ENCODE measurements around the gene NCKAP5.

Gene NCKAP5

DNA sequence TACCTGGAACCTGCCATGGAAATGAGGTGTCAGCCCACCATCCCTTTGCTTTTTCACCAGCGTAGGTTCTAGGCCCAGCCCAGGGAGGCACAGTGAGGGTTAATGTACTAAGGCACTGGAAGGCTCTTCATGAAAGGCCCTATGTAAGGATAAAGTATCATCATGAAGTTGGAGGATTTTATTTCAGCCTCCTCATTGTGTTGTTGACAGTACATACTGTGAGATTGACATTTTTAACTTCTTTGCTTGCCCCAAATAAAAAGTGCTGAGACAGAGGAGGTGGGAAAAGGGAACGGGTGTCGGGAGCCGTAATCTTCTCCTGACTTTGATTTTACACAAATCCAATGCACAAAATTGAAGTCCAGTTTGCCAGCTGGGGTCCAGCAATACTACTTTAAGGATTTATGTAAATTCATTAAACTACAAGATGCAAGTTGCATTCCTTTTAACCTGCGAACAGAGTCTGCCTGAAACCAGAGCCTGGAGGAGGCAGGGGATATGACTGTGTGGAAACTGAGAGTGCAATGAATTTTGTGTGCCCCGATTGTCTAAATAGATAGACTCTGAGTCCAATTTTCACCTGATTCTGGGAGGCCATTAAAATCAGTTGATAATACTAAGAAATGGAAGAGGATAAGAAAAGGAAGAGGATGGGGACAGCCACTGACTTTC, 5.4 kb upstream of the NCKAP5 start:
- no peak for DNase-seq

DNA sequence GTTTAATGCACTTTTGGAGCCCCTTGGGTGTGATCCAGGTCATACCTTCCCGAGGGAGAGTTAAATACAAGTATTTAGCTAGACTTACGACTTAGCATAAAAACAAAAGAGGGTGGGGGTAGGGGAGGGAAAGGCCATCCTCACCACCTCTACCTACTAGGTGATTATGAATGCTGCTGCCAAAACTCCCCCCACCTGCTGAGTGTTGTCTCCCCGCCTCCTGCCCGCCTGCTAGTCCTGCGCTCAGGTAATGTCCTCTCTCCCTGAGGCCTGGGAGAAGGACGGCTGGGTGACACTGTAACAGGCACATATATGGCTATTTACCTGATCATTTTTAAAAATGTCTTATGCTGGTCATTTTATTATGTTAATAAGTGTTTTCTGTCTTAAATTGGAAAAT, 3.0 kb upstream of the NCKAP5 start:
- DNase-seq = no peak

DNA sequence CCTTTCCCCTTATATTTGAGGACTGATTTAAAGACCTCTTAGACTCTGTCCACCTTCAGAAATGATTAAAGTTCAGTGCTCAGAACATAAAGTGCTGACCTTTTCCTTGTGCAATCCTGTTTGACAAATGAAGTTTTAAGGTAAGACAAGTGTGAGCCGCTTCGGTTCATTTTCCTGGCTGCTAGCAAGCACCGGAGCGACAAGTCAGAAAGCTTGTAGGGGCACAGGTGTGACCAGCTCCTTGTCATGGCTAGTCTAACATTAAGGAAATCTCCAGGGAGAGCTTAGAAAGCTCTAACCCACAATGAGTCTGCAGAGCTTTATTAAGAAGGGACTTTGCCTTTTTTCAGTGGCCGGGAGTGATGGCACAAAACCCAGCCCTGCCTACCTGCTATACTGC, 2.3 kb upstream of the NCKAP5 start:
- no peak for DNase-seq

DNA sequence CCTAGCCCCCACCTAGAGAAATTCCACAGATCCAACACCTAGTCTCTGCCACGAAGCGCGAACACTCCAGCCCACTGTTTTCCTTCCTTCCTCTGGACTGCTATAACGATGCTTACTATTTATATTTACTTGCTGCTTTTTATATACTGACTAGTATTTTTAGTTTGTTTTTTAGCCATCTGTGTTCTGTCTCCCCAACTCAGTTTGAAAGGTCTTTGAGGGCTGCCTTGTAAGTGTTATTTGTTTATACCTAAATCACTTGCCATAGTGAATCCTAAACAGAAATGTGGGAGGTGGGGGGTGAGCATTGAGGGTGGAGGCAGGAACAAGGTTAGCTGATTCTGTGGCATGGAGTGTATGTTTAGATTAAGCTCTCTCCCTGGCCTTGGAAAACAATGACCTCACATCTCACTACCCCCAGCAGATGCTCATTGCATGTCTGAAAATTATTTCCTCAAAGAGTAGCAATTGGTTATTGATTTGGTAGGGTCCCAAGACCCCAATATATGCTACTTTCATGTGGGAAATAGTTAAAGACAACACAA, 1.1 kb upstream of the NCKAP5 start:
- no peak for DNase-seq

DNA sequence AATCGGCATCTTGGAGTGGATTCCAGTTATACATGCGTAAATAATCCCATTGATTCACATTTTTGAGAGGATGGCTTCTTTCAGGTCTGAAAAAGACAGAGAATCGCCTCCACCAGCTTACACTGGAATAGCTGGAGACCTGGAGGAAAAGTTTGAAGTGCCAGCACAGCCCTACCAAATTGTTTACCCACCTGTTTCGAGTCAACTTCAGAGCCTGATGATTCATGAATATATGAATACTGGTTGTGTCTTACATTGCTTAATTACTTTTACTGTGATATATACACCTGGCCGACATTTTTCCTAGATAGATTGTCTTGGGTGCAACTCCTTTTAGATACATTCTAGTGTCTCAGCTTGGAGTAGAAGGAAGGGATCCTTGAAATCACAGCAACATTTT, 335 bp upstream of the NCKAP5 start:
- DNase-seq = no peak

DNA sequence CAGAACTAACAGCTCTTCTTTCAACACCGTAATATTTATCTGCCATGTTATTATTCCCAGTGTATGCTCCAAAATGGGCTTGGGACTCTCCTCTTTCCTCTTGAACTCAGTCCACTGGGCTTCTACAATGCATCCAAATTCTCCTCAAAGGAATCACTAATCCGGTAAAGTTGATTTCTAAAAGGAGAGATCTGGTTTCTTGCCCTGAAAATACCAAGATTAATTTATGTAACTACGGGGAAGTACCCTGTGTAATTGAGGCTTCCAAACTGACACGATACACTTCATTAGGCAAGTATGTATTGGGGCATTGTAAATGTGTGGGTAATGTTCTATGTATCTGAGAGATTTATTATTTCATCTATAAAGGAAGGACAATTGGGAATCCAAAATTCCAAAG, 5.7 kb downstream of the NCKAP5 start:
- no peak for DNase-seq

DNA sequence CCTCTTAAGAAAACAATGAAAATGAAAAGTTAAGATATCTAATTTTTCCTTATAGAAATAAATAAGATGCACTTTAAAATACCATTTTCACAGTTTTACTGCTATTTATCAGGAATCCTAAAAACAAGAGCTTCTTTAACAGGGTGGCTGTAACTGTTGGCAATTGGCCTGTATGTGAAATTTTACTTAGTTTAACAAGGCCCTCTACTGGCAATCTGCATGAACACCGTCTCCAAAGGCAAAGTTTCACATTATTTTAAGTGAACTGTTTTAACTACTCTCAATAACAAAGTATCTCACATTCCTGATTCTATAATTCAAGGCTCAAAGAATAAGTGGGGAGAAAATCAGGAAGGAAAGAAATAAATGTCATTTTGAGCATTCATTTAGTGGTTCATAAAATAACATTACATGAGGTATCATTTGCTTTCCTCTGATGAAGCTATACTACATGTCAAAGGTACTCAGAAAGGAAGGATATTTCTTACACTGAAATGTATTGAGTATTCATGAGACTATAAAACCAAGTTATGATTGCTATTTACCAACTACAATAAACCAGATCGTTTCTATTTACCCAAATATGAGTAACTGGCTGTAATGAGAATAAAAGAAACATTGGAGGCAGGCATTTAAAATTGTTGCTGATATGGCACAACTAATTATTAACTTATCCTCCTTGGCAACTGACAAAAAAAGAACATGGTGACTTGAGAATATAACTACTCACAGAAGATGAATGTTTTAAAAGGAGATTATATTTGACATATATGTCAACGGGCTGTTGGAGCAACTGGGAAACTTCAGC, 7.0 kb downstream of the NCKAP5 start:
- DNase-seq = peak; percentile 20

DNA sequence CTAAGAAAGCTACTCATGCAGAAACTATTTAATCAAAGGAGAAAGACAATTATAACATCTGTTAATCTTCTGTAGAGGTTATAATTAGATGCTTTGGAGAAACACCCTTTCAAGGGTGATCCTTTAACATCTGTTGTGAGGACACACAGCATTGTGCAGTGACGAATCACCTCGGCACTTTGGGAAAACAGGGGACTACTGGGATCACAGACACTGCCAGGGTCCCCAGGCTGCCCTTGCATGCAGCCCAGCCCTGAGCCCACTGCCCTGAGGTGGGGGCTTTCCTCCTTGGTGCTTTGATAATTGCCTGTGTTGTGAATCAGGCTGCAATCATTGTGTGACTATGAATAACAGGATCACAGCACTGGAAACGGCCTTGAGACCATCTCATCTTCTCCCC, 10.6 kb downstream of the NCKAP5 start:
- DNase-seq = no peak

DNA sequence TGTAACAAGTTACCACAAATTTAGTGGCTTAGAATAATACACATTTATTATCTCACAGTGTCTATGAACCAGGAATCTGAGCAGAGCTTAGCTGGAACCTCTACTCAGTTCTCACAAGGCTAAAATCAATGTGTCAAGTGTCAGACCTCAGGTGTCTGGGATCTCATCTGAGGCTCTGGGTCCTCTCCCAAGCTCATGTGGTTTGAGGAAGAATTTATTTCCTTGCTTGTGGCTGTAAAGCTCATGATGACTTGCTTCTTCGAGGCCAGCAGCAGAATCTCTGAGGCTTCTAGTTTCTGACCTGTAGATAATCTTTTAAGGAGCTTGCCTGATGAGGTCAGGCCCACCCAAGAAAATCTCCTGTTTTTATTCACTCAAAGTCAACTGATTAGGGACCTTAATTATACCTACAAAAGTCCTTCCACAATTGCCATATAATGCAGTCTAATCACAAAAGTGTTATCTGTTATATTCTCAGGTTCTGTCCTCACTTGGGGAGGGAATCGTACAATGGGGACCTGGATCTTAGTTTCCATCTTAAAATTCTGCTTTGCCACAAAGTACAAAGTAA, 14.3 kb downstream of the NCKAP5 start:
- no peak for DNase-seq

DNA sequence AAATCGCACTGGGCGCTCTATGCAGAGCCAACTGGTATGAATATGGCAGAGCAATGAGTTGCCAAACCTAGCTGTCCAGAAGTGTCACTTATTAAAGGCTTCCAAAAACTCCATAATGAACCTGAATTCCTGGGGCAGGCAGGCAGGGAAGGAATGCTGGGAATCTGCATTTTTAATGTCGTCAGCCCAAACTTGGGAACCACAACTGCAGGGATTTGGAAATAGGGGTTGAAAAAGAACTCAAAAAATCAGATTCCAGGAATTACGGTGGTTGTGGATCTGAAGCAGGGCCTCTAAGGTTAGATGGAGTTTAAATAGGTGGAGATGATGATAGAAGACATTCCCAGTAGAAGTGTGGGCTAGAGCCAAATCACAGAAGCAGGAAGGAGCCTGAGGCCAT, 15.0 kb downstream of the NCKAP5 start:
- DNase-seq = no peak

DNA sequence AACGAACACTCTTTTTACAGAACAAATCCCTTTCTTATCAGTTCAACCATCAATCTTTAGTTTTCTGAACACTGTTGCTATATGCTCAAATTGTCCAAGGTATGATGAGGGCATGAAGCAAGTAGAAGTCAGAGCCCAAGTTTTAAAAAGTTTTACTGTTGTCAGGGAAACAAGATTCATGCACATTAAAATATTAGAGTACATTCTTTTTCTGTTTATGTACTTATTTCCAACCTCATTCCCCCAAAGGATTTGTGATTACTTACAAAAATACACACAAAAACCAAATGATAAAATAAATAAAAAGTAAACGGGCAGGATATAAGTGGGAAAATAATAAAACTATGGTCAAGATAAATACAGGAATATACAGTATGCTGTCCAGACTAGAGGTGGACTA, 15.4 kb downstream of the NCKAP5 start:
- no peak for DNase-seq

DNA sequence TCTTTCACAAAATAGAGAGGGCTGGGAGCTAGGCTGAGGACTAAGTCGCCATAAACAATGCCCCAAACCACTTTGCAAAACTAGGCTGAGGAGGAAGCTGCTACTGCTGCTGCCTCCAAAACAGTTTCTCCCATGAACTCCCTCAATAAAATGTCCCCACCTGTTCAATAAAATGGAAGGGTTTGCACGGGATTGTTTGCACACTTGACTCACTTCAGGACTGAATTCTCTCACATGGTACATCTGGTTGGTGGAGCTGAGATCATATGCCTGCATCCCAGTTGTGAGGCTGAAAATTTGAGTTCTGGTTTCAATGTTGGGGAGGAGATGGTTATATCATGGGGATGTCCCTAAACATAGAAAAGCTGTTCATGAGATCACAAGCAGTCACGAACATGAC, 26.5 kb downstream of the NCKAP5 start:
- DNase-seq = no peak

DNA sequence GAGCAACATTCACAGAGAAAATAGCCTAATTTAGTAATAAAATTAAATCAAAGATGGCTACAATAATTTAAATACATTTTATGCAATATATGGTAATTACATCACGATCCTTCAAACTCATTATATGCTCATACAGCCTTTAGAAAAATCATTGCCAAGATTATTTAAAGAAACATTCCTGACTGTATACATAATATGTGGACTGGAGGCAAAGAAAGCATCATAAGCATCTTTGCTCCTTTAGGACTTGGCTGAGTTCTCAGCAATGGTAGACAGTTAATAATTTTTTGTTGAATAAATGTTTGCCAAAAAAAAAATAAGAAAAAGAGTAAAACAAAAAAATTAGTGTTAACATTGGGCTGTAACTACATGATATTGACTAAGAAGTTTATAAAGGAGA, 26.9 kb downstream of the NCKAP5 start:
- DNase-seq = no peak

DNA sequence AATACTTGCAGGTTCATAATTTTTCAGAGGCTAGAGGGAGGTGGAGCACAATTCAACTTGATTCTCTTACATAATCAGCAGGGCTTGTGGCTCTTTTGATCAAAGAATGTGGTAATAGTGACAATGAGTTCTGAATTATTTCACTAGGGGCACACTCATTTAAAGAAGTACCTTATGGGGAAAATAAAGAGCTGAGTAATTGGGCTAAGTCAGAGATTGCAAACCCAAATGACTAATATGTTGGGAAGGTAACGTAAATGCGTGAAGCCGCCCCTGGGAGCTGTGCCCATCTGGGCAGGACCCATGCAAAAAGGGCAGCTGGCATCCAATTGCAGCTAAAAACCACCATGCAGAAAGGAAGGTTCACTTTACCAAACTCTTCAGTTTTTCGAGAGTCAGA, 35.3 kb downstream of the NCKAP5 start:
- no peak for DNase-seq

DNA sequence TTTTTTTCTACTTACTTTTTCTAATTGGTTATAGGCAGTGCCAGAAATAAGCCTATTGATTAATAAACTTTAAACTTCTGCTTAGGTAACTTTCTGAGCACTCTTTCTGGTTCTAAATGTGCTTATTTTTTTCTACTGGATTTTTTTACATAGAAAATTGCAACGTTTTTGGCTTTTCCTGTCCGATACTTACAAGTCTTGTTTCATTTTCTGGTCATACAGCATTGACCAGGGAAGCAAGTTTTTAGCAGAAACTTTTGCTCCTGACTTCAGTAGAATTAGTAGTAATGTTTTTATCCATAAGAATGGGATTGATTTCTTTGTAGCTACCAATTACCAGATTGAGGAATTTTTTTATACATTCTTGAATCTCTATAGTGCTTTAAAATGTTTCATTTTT, 36.9 kb downstream of the NCKAP5 start:
- DNase-seq = no peak

DNA sequence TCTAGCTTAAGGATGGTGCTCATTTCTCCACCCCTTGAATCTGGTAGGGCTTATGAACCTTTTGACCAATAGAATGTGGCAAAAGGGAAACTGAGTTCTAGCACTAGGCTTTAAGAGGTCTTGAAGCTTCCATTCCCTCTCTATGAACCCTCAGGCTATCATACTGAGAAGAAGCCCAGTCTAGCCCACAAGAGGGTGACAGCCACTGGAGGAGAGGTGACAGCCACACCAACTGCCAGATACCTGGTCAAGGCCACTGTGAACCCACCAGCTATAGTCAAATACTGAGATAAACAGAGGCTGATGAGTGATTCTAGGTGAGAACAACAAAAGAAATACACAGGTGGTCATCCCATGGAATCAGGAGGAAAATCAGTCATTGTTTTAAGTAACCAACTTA, 37.6 kb downstream of the NCKAP5 start:
- no peak for DNase-seq

DNA sequence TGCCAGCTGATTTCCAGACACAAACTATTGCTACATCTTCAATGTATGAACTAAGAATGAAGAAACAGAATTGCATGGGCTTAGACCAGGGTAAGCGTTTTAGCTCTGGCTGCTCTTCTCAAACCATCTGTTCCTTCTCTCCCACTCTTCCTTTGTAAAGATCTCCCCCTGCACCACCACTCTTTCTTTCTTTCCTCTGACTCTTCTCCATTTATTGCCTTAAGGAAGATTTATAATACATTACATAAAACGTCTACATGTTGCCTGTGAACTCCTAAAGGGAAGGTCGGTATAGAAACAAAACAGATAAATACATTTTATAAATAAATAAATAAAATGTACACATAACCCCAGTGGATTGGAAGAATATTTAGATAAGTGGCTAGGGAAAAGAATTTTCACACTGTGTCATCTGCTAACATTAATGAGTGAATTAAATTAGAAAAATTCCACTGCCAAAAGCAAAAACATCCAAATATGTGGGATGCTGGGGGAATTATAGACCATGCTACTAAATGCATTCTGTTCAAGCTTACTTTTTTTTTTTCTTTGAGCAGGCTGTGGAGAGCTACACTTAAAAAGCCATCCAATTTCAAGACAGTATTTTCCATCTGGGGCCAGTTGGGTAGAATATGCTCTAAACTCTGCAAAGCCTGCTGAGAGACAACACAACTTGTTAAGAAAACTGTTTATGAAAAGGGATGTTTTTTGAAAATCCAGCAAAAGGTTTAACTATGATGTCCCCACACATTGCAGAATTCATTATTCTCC, 41.5 kb downstream of the NCKAP5 start:
- DNase-seq = no peak

DNA sequence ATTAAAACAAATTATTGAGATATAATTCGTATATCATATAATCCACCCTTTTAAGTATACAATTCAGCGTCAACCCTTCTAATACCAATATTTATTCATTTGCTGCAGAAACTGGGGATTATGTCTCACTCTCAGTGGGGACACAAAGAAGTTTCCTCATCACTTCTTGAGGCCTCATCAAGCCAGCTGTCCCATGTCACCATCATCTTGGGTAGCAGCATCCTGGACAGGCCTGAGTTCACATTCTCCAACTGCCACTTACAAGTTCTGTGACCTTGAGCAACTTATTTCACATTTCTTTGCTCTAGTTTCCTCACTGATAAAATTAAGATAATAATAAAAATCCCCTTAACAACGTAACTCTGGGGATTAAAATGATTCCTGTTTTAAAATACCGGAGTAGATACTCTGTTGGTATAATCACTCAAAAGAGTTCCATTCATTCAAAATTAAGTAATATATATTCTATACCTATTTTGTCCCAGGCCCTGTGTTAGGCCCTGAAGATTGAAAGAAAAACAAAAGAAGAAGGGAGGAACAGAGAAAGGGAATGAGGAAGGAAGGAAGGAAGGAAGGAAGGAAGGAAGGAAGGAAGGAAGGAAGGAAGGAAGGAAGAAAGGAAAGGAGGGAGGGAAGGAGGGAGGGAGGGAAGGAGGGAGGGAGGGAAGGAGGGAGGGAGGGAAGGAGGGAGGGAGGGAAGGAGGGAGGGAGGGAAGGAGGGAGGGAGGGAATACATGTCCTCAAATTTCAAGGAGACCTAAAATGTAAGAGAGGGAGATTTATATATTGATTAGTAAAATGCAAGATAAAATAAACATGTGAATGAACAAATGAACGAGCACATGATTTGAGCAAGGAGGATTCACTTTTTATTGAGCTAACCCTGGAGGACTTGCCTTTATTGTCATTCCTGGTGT, 42.4 kb downstream of the NCKAP5 start:
- DNase-seq = no peak

DNA sequence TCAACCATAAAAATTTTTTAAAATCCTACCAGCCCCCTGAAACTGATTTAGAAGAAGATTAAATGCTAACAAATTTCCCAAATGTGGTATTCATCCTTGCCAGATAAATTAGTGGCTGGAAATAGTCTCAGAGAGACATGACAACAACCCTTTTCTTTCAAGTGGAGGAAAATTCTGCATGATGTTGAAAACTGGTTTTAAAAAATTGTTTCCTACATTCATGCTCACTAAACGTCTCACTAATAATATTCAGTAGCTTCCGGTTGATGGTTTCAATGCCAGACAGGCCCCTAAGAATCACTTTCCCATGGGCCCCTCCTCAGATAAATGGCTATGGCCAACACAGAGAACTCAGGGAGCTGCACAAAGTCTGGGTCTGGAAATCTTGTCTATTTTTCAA, 43.2 kb downstream of the NCKAP5 start:
- no peak for DNase-seq

DNA sequence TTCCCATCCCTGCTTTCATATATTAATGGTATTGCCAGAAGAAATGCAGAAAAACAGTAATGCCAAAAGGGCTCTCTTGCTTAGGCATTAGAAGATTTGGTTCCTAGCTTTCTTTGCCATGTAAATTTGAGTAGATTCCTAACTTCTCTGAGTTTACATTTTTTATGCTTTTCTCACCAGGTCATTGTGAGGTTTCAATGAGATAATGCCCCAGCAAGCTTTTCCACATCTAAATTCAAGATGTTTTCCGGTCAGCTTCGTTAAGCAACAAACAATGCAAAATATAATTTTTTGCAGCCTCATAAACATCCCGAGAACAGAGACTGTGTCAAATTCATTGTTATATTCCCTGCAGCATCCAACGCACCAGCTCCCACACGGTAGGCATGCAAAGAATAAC, 44.9 kb downstream of the NCKAP5 start:
- no peak for DNase-seq

DNA sequence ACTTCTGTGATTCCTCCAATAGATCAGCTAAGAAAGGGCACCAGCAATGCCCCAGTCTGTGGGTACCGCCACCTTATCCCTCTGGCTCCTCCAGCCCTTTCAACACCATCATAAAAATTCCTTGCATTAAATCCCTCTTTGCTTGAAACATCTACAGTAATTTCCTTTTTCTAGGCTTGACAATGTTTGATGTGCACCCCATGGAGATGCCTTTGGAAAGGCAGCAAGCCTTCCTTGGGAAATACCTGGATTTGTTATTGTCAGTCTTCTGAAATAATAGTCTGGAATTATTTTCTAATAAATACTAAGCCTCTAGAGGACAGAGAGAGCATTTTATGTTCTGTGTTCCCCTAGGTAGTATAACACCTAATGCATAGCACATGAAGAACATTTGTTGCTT, 46.1 kb downstream of the NCKAP5 start:
- DNase-seq = no peak

DNA sequence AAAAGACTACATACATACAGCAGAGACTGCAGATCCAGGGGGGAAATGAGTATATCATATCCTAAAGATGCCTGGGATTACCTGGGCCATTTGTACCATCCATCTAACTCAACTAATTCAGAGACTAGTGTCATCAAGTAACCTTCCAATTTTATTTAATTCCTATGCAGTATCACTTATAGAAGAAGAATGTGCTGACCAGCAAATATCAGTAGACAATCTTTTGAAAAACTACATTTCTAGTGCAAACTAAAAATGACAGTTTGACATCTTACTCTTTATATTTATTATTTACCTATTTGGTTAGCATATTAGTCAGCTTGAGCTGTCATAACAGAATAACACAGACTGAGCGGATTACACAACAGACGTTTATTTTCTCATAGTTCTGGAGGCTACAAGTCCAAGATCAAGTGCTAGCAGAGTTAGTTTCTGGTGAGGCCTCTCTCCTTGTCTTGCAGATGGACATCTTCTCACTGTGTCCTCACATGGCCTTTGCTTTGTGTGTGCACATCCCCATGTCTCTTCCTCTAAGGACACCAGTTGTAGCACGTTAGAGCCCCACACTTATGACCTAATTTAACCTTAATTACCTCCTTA, 47.0 kb downstream of the NCKAP5 start:
- DNase-seq = no peak
